ENCODE measurements around the gene CDK6.

- TF ChIP-seq CTCF (IDR thresholded peaks at IDR 0.05) (no peak), POLR2A (IDR thresholded peaks at IDR 0.05) (no peak)
Observed at GRCh38 chr7:92625617-92626016, 210.8 kb downstream of the CDK6 start.

Data from lower leg skin (tissue), 3 donors.